Measurements from ENCODE around the gene TMEM80. TPM values are rescaled to one million over a fixed set of nuclear protein-coding genes. Genes with fewer than 3 reads are reported as not detected.

TMEM80 gene
- total RNA-seq, 1 experiment from 2014 or later, result 45.2 TPM

DNA sequence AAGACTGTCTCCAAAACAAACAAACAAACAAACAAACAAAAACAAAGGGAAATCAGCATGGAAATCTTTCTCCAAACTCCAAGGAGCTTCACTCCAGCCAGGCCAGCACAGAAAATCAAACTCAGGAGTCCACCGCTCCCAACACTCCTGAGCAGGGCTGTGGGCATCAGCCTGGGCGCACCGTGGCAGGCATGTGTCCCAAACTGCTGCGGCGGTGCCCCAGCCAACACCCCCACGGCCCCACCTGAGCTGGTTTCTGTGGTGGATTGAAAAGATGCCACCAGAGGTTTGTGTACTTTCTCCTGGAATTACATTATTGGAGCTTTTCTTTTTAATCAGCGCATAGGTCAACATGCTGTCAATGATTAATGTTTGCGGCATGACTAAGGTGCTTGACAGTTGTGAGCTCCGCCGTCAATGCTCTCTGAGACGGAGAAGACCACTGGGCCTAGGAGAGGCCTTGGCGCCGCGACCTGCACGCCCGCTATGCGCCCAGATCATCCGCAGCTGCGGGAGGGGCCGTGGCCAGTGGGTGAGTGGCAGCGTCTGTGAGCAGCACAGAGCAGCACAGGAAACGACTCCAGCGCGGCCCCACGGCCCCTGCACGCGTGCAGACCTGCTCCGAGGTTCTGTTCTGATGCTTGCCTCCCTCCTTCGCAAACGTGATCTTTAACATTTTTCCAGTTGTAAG, 40.4 kb upstream of the TMEM80 start:
- no TSS peak for BruUV-seq (replicated peaks)
- no peaks in the 10 kb centered on the region for H3K27me3 ChIP-seq (ENCODE audit: control insufficient read depth, insufficient read depth, low read length)
- DNase-seq (ENCODE audit: low read depth, low spot score) (no peak), ATAC-seq (no peak; the same call in 1 of the 2 replicates)
- no peak overlapping the region for H3K4me3 ChIP-seq (ENCODE audit: low read depth in 2 of 2, low read length in 2 of 2)
- no peaks in the 10 kb centered on the region; the same call in 1 of the 2 replicates for H3K36me3 ChIP-seq (ENCODE audit: control insufficient read depth, insufficient read depth, low read length)
- ChIA-PET POLR2A (no interaction called here), CTCF (no interaction called here)
- in situ Hi-C loops (cut with HindIII; ENCODE audit: low pct_unique_long_range_greater_than_20kb, low sequenced_read_pairs), result no loop called here
- intact Hi-C loops (cut with micrococcal nuclease; ENCODE audit: unreplicated experiment), result no loop called here
- H3K9me3 ChIP-seq (ENCODE audit: control insufficient read depth, insufficient read depth, low read depth, low read length), result no peaks in the 10 kb centered on the region
- no peak overlapping the region for H3K27ac ChIP-seq (ENCODE audit: low read length)
- no peak for TF ChIP-seq POLR2AphosphoS5 (IDR thresholded peaks at IDR 0.05; ENCODE audit: low read depth, low read length)
- TF ChIP-seq TCF7L2 (IDR thresholded peaks at IDR 0.05; ENCODE audit: low read depth, low read length), result no peak
- TF ChIP-seq, protein P1, sequence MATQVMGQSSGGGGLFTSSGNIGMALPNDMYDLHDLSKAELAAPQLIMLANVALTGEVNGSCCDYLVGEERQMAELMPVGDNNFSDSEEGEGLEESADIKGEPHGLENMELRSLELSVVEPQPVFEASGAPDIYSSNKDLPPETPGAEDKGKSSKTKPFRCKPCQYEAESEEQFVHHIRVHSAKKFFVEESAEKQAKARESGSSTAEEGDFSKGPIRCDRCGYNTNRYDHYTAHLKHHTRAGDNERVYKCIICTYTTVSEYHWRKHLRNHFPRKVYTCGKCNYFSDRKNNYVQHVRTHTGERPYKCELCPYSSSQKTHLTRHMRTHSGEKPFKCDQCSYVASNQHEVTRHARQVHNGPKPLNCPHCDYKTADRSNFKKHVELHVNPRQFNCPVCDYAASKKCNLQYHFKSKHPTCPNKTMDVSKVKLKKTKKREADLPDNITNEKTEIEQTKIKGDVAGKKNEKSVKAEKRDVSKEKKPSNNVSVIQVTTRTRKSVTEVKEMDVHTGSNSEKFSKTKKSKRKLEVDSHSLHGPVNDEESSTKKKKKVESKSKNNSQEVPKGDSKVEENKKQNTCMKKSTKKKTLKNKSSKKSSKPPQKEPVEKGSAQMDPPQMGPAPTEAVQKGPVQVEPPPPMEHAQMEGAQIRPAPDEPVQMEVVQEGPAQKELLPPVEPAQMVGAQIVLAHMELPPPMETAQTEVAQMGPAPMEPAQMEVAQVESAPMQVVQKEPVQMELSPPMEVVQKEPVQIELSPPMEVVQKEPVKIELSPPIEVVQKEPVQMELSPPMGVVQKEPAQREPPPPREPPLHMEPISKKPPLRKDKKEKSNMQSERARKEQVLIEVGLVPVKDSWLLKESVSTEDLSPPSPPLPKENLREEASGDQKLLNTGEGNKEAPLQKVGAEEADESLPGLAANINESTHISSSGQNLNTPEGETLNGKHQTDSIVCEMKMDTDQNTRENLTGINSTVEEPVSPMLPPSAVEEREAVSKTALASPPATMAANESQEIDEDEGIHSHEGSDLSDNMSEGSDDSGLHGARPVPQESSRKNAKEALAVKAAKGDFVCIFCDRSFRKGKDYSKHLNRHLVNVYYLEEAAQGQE (IDR thresholded peaks at IDR 0.05; ENCODE audit: insufficient read depth in 1 of 2, low read depth in 2 of 2, low read length in 1 of 2), result no peak
- TF ChIP-seq, protein P2, sequence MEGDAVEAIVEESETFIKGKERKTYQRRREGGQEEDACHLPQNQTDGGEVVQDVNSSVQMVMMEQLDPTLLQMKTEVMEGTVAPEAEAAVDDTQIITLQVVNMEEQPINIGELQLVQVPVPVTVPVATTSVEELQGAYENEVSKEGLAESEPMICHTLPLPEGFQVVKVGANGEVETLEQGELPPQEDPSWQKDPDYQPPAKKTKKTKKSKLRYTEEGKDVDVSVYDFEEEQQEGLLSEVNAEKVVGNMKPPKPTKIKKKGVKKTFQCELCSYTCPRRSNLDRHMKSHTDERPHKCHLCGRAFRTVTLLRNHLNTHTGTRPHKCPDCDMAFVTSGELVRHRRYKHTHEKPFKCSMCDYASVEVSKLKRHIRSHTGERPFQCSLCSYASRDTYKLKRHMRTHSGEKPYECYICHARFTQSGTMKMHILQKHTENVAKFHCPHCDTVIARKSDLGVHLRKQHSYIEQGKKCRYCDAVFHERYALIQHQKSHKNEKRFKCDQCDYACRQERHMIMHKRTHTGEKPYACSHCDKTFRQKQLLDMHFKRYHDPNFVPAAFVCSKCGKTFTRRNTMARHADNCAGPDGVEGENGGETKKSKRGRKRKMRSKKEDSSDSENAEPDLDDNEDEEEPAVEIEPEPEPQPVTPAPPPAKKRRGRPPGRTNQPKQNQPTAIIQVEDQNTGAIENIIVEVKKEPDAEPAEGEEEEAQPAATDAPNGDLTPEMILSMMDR (IDR thresholded peaks at IDR 0.05), result no peak
- no peak for TF ChIP-seq SIN3A (IDR thresholded peaks at IDR 0.05; ENCODE audit: borderline replicate concordance, insufficient read depth, low read depth, low read length)
- no peaks in the 10 kb centered on the region for H3K4me1 ChIP-seq (ENCODE audit: control insufficient read depth, insufficient read depth, low read length)

DNA sequence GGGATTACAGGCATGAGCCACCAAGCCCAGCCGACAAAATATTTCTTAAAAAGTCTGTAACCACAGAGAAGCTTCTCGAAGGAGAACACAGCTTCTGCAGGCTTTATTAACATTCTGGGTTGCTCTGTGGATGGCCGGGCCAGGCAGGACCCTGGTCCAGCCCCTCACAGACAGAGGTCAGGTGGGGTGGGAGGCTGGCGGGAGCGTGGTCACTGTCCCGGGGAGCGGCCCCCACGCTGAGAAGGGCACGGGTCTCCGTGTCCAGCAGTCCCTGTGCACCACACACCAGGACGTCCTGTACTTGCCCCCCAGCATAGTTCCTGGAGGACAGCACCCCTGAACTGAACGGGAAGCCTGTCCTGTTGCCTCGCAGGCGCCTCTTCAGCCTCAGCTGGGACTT, 39.2 kb upstream of the TMEM80 start:
- intact Hi-C loops (cut with micrococcal nuclease; ENCODE audit: unreplicated experiment), result no loop called here
- BruUV-seq (replicated peaks), result no TSS peak
- no peaks in the 10 kb centered on the region; the same call in 1 of the 2 replicates for H3K36me3 ChIP-seq (ENCODE audit: control insufficient read depth, insufficient read depth, low read length)
- ChIA-PET POLR2A (interaction anchor here (0.7 kb wide), 1 partner anchor 127 kb away, joined by 6 read pairs; no protein-coding TSS in a partner anchor), CTCF (no interaction called here)
- no peak overlapping the region for H3K27ac ChIP-seq (ENCODE audit: low read length)
- H3K27me3 ChIP-seq (ENCODE audit: control insufficient read depth, insufficient read depth, low read length), result no peaks in the 10 kb centered on the region
- no peak for DNase-seq (ENCODE audit: low read depth, low spot score)
- TF ChIP-seq, protein P1 (IDR thresholded peaks at IDR 0.05; ENCODE audit: insufficient read depth in 1 of 2, low read depth in 2 of 2, low read length in 1 of 2), result no peak
- TF ChIP-seq TCF7L2 (IDR thresholded peaks at IDR 0.05; ENCODE audit: low read depth, low read length), result no peak
- TF ChIP-seq, protein P2 (IDR thresholded peaks at IDR 0.05), result no peak
- TF ChIP-seq SIN3A (IDR thresholded peaks at IDR 0.05; ENCODE audit: borderline replicate concordance, insufficient read depth, low read depth, low read length), result no peak
- no peak for TF ChIP-seq POLR2AphosphoS5 (IDR thresholded peaks at IDR 0.05; ENCODE audit: low read depth, low read length)
- in situ Hi-C loops (cut with HindIII; ENCODE audit: low pct_unique_long_range_greater_than_20kb, low sequenced_read_pairs), result no loop called here
- H3K9me3 ChIP-seq (ENCODE audit: control insufficient read depth, insufficient read depth, low read depth, low read length), result no peaks in the 10 kb centered on the region
- ATAC-seq, result no peak
- H3K4me3 ChIP-seq (ENCODE audit: low read depth in 2 of 2, low read length in 2 of 2), result no peak overlapping the region
- H3K4me1 ChIP-seq (ENCODE audit: control insufficient read depth, insufficient read depth, low read length), result no peaks in the 10 kb centered on the region
